Measurements from ENCODE around the gene S100A14.

- TF ChIP-seq FOXA1 (IDR thresholded peaks at IDR 0.05) (no peak), ZBTB33 (IDR thresholded peaks at IDR 0.05) (no peak), RAD21 (IDR thresholded peaks at IDR 0.05) (no peak), HNF4A (conservative IDR thresholded peaks at IDR 0.05) (no peak), SP1 (IDR thresholded peaks at IDR 0.05) (no peak), GABPA (IDR thresholded peaks at IDR 0.05 in 1 of 2, conservative IDR thresholded peaks at IDR 0.05 in 1 of 2) (no peak)
- TF ChIP-seq, protein P1, sequence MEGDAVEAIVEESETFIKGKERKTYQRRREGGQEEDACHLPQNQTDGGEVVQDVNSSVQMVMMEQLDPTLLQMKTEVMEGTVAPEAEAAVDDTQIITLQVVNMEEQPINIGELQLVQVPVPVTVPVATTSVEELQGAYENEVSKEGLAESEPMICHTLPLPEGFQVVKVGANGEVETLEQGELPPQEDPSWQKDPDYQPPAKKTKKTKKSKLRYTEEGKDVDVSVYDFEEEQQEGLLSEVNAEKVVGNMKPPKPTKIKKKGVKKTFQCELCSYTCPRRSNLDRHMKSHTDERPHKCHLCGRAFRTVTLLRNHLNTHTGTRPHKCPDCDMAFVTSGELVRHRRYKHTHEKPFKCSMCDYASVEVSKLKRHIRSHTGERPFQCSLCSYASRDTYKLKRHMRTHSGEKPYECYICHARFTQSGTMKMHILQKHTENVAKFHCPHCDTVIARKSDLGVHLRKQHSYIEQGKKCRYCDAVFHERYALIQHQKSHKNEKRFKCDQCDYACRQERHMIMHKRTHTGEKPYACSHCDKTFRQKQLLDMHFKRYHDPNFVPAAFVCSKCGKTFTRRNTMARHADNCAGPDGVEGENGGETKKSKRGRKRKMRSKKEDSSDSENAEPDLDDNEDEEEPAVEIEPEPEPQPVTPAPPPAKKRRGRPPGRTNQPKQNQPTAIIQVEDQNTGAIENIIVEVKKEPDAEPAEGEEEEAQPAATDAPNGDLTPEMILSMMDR (IDR thresholded peaks at IDR 0.05; ENCODE audit: low read depth, low read length, missing input control): no peak
- TF ChIP-seq, protein P2, sequence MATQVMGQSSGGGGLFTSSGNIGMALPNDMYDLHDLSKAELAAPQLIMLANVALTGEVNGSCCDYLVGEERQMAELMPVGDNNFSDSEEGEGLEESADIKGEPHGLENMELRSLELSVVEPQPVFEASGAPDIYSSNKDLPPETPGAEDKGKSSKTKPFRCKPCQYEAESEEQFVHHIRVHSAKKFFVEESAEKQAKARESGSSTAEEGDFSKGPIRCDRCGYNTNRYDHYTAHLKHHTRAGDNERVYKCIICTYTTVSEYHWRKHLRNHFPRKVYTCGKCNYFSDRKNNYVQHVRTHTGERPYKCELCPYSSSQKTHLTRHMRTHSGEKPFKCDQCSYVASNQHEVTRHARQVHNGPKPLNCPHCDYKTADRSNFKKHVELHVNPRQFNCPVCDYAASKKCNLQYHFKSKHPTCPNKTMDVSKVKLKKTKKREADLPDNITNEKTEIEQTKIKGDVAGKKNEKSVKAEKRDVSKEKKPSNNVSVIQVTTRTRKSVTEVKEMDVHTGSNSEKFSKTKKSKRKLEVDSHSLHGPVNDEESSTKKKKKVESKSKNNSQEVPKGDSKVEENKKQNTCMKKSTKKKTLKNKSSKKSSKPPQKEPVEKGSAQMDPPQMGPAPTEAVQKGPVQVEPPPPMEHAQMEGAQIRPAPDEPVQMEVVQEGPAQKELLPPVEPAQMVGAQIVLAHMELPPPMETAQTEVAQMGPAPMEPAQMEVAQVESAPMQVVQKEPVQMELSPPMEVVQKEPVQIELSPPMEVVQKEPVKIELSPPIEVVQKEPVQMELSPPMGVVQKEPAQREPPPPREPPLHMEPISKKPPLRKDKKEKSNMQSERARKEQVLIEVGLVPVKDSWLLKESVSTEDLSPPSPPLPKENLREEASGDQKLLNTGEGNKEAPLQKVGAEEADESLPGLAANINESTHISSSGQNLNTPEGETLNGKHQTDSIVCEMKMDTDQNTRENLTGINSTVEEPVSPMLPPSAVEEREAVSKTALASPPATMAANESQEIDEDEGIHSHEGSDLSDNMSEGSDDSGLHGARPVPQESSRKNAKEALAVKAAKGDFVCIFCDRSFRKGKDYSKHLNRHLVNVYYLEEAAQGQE (IDR thresholded peaks at IDR 0.05): no peak
Measured at GRCh38 chr1:153567621-153568366, 48.3 kb downstream of the S100A14 start.
